GM12878 (cell line): ENCODE data around the gene RGS14. TPM values are rescaled to one million over a fixed set of nuclear protein-coding genes. Genes with fewer than 3 reads are reported as not detected.

Source experiments
- ATAC-seq: fragments of 200-7000 bp; cut with Tn5 transposase; 3 replicates; pipeline ENCODE4 v1.9.1; 2020; ENCODE audit warnings: mild to moderate bottlenecking, moderate library complexity
- BruUV-seq: library from RNA; stranded (reverse); fragments of 400-500 nt; replicated peaks from 2 replicates; lab custom pipeline; 2021; lab: Mats Ljungman, UMichigan
- CTCF ChIA-PET: fragments of 300-600 bp; sonication (Branson Sonifier 250); formaldehyde crosslinking; extraction: SDS; loops from one replicate; lab custom pipeline; 2021; ENCODE audit warnings: inconsistent platforms; lab: Yijun Ruan, JAX
- POLR2A ChIA-PET: fragments of 350-600 bp; formaldehyde crosslinking; extraction: SDS; loops from one replicate; lab custom pipeline; 2021; ENCODE audit warnings: inconsistent platforms; lab: Charles Lee
- RAD21 ChIA-PET: fragments of 300-600 bp; sonication (Branson Sonifier 250); formaldehyde crosslinking; loops from one replicate; lab custom pipeline; 2023; ENCODE audit warnings: antibody characterized with exemption; ENCODE audit not compliant: unreplicated experiment; lab: Charles Lee
- SMC1A ChIA-PET: fragments of 300-600 bp; sonication (Branson Sonifier 250); formaldehyde crosslinking; loops from one replicate; lab custom pipeline; 2023; ENCODE audit not compliant: unreplicated experiment, uncharacterized antibody; lab: Charles Lee
- DNase-seq: peaks from one replicate; pipeline ENCODE4 v3.0.0-alpha.2; 2011; ENCODE audit warnings: low read depth, low spot score
- FAIRE-seq: peaks from 3 replicates; lab custom pipeline; 2011; peaks lifted over from hg19 to GRCh38; lab: Jason Lieb, UNC
- H2AFZ ChIP-seq: 2 replicates; pipeline ENCODE4 v1.6.0; 2011; ENCODE audit warnings: low read depth, low read length, control low read depth; ENCODE audit not compliant: control insufficient read depth
- H3K27ac ChIP-seq: 2 replicates; pipeline ENCODE4 v1.5.1; 2011; ENCODE audit warnings: control low read depth; ENCODE audit not compliant: control insufficient read depth, insufficient read depth
- H3K27me3 ChIP-seq, 2 experiments: replicated peaks in 1 of 2; 2 replicates each; pipeline versions ENCODE4 v1.6.0 to v1.6.1; 2011; ENCODE audit warnings: low read length in 1 of 2; ENCODE audit not compliant: control insufficient read depth in 2 of 2, insufficient read depth in 2 of 2
- H3K36me3 ChIP-seq, 2 experiments: 2 replicates each; pipeline ENCODE4 v1.5.1; 2011; ENCODE audit warnings: low read length in 1 of 2; ENCODE audit not compliant: control insufficient read depth in 2 of 2, insufficient read depth in 2 of 2
- H3K4me1 ChIP-seq: 2 replicates; pipeline ENCODE4 v1.6.1; 2011; ENCODE audit warnings: mild to moderate bottlenecking, low read length, moderate library complexity, mixed read lengths; ENCODE audit not compliant: control insufficient read depth, insufficient read depth
- H3K4me2 ChIP-seq: 2 replicates; pipeline ENCODE4 v1.6.0; 2011; ENCODE audit warnings: control low read depth; ENCODE audit not compliant: control insufficient read depth, insufficient read depth
- H3K4me3 ChIP-seq: fragments of 200-600 bp; sonication (generic); 2 replicates; pipeline ENCODE4 v1.5.1; 2016
- H3K79me2 ChIP-seq: 2 replicates; pipeline ENCODE4 v1.6.0; 2011; ENCODE audit warnings: low read length; ENCODE audit not compliant: control insufficient read depth, insufficient read depth
- H3K9ac ChIP-seq: 2 replicates; pipeline ENCODE4 v1.8.0; 2011; ENCODE audit warnings: low read length, control low read depth, mixed read lengths; ENCODE audit not compliant: control insufficient read depth, insufficient read depth
- H3K9me3 ChIP-seq: replicated peaks from 3 replicates; pipeline ENCODE4 v1.5.1; 2011; ENCODE audit warnings: mild to moderate bottlenecking, low read length; ENCODE audit not compliant: control insufficient read depth, insufficient read depth
- H4K20me1 ChIP-seq: 2 replicates; pipeline ENCODE4 v1.6.0; 2011; ENCODE audit not compliant: control insufficient read depth, insufficient read depth
- CREM ChIP-seq: IDR thresholded peaks from 2 replicates; pipeline ENCODE4 v1.6.1; 2014; ENCODE audit warnings: antibody characterized with exemption, low read depth
- EZH2 ChIP-seq: IDR thresholded peaks from 2 replicates; pipeline ENCODE4 v1.6.1; 2012; ENCODE audit warnings: low read depth, mild to moderate bottlenecking, control low read depth, inconsistent platforms, low read length, borderline replicate concordance; ENCODE audit not compliant: control insufficient read depth
- MEF2A ChIP-seq: IDR thresholded peaks from 2 replicates; pipeline ENCODE4 v1.6.1; 2011; ENCODE audit warnings: low read depth, mild to moderate bottlenecking, low read length, moderate library complexity; ENCODE audit not compliant: insufficient read depth
- PRDM15 ChIP-seq: fragments of 450-650 bp; formaldehyde crosslinking; IDR thresholded peaks from 2 replicates; pipeline ENCODE4 v1.4.0; 2020; ENCODE audit warnings: mild to moderate bottlenecking, moderate library complexity
- SIX5 ChIP-seq: IDR thresholded peaks from 2 replicates; pipeline ENCODE4 v1.6.1; 2011; ENCODE audit warnings: mild to moderate bottlenecking, low read depth, low read length, moderate library complexity; ENCODE audit not compliant: severe bottlenecking
- STAT1 ChIP-seq: fragments of 450-650 bp; conservative IDR thresholded peaks from 2 replicates; pipeline ENCODE4 v1.6.1; 2014; ENCODE audit warnings: antibody characterized with exemption, mild to moderate bottlenecking
- TBL1XR1 ChIP-seq: IDR thresholded peaks from 2 replicates; pipeline ENCODE4 v1.6.1; 2012; ENCODE audit warnings: low read depth, low read length, improper control_type of control experiment
- WGBS: methylation state at CpG from one replicate; pipeline ENCODE4 v1.1.6; 2016; ENCODE audit warnings: low lambda C conversion rate; ENCODE audit not compliant: insufficient replicate concordance, insufficient coverage; ENCODE audit errors: missing lambda C conversion rate; 5-methylcytosine and 5-hydroxymethylcytosine counted together
- in situ Hi-C: fragments of 300-500 bp; cut with MboI; formaldehyde crosslinking; loops from 9 replicates; pipeline ENCODE4 v1.14.3; 2018; ENCODE audit warnings: mixed read lengths
- intact Hi-C: fragments of 100-400 bp; cut with micrococcal nuclease; formaldehyde crosslinking; loops from one replicate; pipeline ENCODE4 v1.14.2; 2022; ENCODE audit not compliant: unreplicated experiment
- polyA plus RNA-seq, 11 experiments: library from polyadenylated mRNA; depleted of rRNA in 4 of 11; unstranded in 6 of 11; stranded (reverse) in 5 of 11; fragments of >200 nt; fragmentation: Nextera tagmentation in 4 of 11; fragmentation: Illumina TruSeq in 1 of 11; extraction: Ambion mirVana in 4 of 11; extraction: Trizol in 1 of 11; gene quantifications; 1 replicate in 1 of 11; 2 replicates in 10 of 11; pipeline versions ENCODE4 v1.2.1 to v1.2.3, GENCODE V29; 2011 to 2016; ENCODE audit warnings: inconsistent platforms in 2 of 11, missing spikeins in 2 of 11, low read depth in 1 of 11
- total RNA-seq, 4 experiments: library from RNA; depleted of rRNA in 3 of 4; stranded (reverse); fragments of >200 nt in 3 of 4; fragmentation: Illumina TruSeq in 1 of 4; extraction: Trizol in 1 of 4; gene quantifications; 2 replicates each; pipeline versions ENCODE4 v1.2.1 to v1.2.3, GENCODE V29; 2013 to 2021

The RGS14 gene
- total and polyA plus RNA-seq, 10 of the 15 experiments (the other 5 are each of a cell fraction or from before 2014, with no cell fraction given), result 0.19 to 88.7 (median 54.8) TPM

GRCh38 chr5:177308740-177309139, 49.0 kb upstream of the RGS14 start:
- ChIA-PET SMC1A (interaction anchor here (1.0 to 4.9 kb wide), 5 partner anchors 8 to 195 kb away, joined by 3 to 26 read pairs (median 10); partner anchors contain the start of gene LMAN2), CTCF (interaction anchor here (1.0 to 3.6 kb wide), 16 partner anchors 7 to 285 kb away, joined by 3 to 56 read pairs (median 13); partner anchors contain the start of gene PDLIM7), POLR2A (interaction anchor here (1.0 kb wide), 1 partner anchor 120 kb away, joined by 4 read pairs; no protein-coding TSS in a partner anchor)
- H3K9ac ChIP-seq, result no peak overlapping the region
- no peak overlapping the region for H3K4me2 ChIP-seq
- DNase-seq, result no peak
- WGBS, result 86% methylated on average over 11 of the region's 11 CpGs
- no peaks in the 10 kb centered on the region for H3K9me3 ChIP-seq
- BruUV-seq, result no TSS peak
- H4K20me1 ChIP-seq, result no peaks in the 10 kb centered on the region
- peaks cover 29% of the 10 kb centered on the region for H3K4me1 ChIP-seq
- no peak overlapping the region for H3K4me3 ChIP-seq
- H3K27me3 ChIP-seq, result no peaks in the 10 kb centered on the region
- intact Hi-C loops, result loop anchor here (2.0 to 10.0 kb wide), 2 partner anchors 148 to 286 kb away; partner anchors contain the start of gene TMED9
- no peak overlapping the region for H2AFZ ChIP-seq
- TF ChIP-seq EZH2 (no peak), SIX5 (no peak), TBL1XR1 (no peak), PRDM15 (CRISPR knock-in tag) (no peak), CREM (no peak), MEF2A (no peak), STAT1 (no peak)
- TF ChIP-seq, all 136 proteins: peak for 0
- in situ Hi-C loops, result no loop called here
- peaks cover 30% of the 10 kb centered on the region for H3K79me2 ChIP-seq
- FAIRE-seq (no peak), ATAC-seq (no peak)
- H3K36me3 ChIP-seq, result peaks cover 7 to 16% of the 10 kb centered on the region in 2 experiments
- H3K27ac ChIP-seq, result no peak overlapping the region
- RAD21 ChIA-PET, result interaction anchor here (1.5 to 1.7 kb wide), 3 partner anchors 84 to 199 kb away, joined by 3 to 6 read pairs (median 4); no protein-coding TSS in a partner anchor
